GM19467 (cell line): ENCODE data around the gene RAD51B.
"Not testable (repeated sequence)": the region's sequence is repeated elsewhere in the genome, so short reads cannot be mapped to it uniquely, and the experiment has no call there.

Experiments
- ATAC-seq: cut with Tn5 transposase; IDR thresholded peaks from one replicate; pipeline ENCODE4 v1.9.1; 2021; ENCODE audit warnings: mild to moderate bottlenecking, moderate library complexity; ENCODE audit not compliant: unreplicated experiment

Gene RAD51B

GRCh38 chr14:68074765-68075381 is 255.3 kb downstream of the RAD51B start:
- ATAC-seq: no peak

DNA sequence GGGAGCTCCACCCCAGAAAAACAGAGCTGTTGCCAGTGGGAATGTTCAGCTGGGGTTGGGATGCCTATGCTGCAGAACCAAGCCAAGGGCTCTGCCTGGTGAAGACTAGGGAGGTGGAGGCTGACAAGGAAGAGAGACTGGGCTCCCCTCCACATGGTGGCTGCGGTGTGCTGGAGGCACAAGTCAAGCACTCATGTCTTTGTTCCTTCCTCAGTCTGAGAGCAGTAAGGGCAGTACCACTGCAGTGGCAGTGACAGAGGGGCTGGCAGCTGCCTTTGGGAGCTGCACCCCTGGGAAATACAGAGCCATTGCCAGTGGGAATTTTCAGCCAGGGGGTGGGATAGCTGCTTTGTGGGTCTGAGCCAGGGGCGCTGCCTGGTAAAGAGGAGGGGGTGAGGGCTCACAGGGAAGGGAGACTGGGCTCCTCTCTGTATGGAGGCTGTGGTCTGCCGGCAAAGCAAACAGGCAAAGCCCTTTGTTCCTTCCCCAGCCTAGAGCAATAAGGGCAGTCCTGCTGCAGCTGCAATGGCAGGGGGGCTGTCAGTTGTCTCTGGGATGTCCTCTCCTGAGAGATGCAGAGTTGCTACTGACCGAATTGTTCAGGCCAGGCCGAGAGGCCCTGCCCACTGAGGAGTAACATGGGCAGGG is 255.9 kb downstream of the RAD51B start:
- ATAC-seq: no peak

DNA sequence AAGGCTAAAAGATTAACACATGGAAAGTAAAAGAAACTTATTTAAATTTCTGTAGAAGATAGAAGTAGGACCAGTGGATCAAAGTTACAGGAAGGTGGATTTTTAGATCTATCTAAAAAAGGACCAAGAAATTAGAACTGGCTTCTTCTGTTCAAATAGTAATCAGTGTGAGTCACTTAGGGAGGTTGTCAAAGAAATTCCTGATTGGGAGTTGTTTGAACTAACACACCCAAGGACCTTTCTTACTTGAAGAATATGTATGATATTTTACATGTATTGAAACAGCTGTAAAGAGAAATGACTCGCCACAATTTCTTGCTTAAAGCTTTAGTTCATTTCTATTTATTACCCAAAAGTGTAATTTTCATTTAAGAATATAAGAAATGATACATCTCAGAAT is 256.9 kb downstream of the RAD51B start:
- no peak for ATAC-seq

GRCh38 chr14:68079941-68080697 is 260.5 kb downstream of the RAD51B start:
- ATAC-seq: no peak

DNA sequence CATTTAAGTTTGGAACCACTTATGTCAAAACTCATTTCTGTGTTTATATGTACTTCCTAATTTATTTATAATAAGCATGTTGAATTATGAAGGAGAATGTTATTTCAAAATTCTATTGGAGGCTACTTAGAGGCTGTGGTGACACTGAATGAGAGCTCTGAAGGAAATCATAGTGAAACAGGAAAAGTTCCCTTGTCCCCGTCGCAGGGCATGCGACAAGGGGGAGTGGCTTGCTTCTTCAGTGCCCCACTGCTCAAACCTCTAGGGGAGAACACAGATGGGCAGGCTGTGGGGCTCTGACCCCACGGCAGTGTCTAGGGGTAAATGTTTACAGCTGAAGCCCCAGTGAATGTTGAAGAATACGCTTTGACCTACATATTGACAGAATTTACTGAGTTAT is 261.9 kb downstream of the RAD51B start:
- no peak for ATAC-seq

- no peak for ATAC-seq
Observed at GRCh38 chr14:68082698-68083291, 263.2 kb downstream of the RAD51B start.

DNA sequence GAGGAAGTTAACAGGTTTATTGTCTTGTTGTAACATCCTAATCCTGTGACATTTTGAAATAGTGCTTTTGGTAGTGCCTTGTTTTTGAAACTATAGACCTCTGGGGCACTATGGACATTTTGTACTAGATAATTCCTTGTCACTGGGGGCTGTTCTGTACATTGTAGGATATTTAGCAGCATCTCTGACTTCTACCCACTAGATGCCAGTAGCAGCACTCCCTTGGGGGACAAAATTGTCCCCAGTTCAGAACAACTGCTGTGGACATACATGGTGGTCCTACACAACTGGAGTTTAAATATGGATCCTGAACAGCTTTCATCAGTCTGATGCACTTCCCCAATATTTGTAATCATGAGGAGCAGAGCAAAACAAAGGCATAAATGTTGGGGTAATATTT is 264.7 kb downstream of the RAD51B start:
- ATAC-seq: no peak

DNA sequence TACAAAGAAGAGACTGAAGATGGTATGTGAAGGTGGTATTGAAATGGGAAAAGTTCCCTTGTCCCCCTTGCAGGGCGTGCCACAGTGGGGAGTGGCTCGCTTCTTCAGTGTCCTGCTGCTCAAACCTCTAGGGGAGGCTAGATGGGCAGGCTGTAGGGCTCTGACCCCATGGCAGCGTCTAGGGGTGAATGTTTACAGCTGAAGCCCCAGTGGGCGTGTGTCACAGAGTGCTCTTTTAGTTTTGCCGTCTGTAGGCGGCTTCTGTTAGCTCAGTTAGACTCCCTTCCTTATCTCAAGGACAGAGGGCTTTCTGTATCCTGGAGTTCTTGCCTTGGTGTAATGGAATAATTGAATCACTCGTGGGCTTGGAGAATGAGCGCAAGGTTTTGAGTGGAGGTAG is 266.2 kb downstream of the RAD51B start:
- ATAC-seq: no peak

DNA sequence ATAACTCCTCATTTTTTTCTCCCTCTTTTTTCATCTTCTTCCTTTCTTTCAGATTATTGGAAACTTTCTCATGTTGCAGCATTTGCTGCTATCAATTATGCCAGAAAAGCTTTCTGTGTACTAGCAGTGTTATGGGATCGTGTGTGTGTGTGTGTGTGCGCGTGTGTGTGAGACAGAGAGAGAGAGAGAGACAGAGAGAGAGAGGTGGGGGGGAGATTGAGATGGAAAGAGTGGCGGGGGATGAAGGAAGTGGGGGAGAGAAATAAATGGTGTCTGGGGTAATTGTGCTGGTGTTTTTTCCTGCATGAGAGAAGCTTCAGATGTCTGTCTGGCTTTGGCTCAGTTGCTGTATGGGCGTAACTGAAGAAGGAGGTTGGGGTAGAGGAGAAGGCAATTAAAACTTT is 268.9 kb downstream of the RAD51B start:
- no peak for ATAC-seq

DNA sequence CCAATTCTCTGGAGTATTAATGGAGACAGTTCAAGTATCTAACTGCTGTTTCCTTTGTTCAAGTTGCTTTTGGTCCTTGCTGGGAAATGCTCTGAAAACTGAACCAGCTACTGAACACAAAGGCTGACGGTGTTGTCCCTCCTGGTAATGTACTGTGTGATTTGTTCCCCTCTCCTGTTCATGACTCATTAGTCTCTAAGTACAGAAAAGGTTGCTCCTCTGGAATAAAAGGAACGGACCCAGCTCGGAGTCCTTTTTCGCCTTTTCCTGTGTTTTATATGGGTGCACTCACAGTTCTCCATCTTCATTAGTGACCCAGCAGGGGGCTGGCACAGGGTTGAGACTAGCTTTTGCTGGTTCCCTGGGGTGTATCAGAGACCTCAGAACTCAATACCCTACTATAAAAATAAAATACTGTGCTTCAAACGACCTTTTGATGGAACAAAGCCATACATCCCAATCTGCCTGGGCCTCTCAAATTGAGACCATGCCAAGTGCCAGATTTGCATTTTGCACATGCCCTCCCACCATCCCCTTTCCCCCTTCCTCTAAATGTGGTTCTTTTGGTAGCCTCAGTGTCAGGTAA is 269.7 kb downstream of the RAD51B start:
- no peak for ATAC-seq

GRCh38 chr14:68094158-68094557 is 274.6 kb downstream of the RAD51B start:
- no peak for ATAC-seq

- ATAC-seq: no peak
Observed at GRCh38 chr14:68094752-68095151, 275.2 kb downstream of the RAD51B start.

GRCh38 chr14:68097727-68098126 is 278.1 kb downstream of the RAD51B start:
- no peak for ATAC-seq

GRCh38 chr14:68098834-68099233 is 279.3 kb downstream of the RAD51B start:
- ATAC-seq: no peak

DNA sequence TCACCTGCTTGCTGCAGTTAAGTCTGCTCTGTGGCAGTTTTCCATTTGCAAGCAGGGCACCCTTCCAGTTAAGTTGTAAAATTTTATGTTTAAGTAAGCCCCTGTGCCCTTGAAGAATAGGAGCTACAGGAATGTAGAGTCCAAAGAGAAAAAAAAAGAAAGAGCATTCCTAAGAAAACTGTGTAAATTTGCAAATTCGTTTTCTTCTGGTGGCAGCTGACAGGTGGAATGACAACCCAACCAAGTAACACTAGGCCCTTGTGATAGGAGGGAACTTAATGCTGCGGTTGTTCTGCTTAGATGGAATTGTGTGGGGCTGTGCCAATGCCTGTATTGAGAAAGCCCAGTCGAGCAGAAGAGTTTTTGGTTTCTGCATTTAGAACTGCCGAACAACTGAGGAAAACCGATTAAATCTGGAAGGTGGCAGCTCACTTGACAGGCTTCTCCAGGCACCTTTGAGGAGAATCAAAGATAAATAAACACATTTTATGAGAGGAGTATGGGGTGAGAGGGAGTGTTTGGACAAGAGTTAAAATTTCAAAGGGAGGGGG is 280.0 kb downstream of the RAD51B start:
- no peak for ATAC-seq

- ATAC-seq: not testable (repeated sequence)
Observed at GRCh38 chr14:68101715-68102301, 282.2 kb downstream of the RAD51B start.

GRCh38 chr14:68103853-68104252 is 284.3 kb downstream of the RAD51B start:
- no peak for ATAC-seq

DNA sequence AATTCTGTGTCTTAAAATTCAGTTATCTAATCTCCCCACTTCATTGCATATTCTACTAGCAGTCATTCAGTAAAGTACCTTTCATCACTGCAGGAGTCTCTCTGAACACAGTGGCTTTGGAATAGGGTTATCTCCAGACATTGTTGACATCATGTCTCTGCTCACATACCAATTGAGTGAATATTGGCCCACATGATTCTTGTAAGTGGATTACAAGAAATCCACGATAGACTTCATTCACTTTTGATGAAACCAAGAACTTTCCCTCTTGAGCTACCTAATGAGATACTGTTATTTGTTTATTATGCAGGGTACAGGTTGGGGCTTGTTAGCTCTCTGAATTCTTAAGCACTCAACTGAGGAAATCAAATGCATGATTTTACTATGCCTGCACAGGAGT is 284.9 kb downstream of the RAD51B start:
- no peak for ATAC-seq

DNA sequence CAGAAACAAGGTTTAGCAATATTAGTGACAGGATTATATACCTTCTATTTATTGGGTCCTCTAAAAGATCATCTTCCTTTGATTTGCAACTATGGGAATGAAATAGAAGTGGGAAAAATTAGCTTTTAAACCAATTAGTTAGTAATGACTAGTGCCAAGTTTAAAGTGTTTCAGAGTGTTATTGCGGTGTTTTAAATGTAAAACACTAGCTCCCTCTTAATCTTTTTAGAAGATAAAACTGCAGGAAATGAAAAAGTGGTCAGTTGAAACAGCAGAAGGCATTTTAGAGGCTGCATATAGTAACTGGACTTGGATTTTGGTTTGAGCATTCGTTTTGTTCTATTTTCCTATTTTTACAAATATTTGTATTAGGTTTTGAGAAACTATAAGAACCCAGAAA is 286.2 kb downstream of the RAD51B start:
- ATAC-seq: no peak

GRCh38 chr14:68106456-68106855 is 286.9 kb downstream of the RAD51B start:
- ATAC-seq: no peak

GRCh38 chr14:68106905-68107304 is 287.3 kb downstream of the RAD51B start:
- ATAC-seq: no peak
